AG09319 (cell line): ENCODE measurements around the gene FGD5.

ENCODE experiments used
- DNase-seq: peaks from one replicate; pipeline ENCODE4 v3.0.0-alpha.2; 2010; ENCODE audit warnings: low read depth; ENCODE audit errors: extremely low read depth
- CTCF ChIP-seq: IDR thresholded peaks from 2 replicates; pipeline ENCODE4 v1.5.1; 2011; ENCODE audit warnings: low read depth, mild to moderate bottlenecking, inconsistent platforms, low read length, moderate library complexity

The FGD5 gene

DNA sequence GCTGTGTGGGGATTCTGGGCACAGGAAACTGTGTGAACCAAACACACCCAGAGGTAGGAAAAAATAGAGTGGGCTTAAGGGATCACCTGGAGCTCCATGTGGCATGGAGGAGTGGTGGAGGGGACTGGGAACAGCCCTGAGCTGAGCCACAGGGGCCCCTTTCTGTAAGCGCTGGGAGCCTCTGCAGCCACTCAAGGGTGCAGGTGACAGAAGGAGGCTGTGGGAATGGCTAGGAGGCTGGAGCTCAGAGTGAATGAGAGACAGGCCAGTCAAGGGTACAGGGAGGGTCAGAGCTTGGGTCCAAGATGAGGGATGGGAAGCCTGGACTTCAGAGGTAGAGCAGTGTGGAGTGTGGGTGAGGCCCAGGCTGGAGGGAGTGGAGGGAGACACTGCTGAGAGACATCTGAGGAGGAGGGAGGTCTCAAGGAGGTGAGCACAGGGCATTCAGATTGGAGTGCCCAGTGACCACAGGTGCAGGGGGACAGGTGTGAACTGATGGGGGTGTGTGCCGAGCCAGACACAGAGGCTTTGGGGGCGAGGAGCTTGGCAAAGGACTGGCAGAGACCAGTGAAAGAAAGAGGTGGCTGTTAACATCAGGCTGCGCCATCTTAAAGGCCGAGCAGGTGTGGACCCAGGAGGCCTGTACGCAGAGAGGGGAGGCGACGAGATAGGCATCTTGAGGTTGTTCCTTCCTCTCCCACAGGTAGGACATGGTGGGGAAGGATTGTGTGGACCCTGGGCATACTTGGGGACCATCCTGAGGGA, 56.8 kb downstream of the FGD5 start:
- DNase-seq: no peak
- no peak for TF ChIP-seq CTCF

DNA sequence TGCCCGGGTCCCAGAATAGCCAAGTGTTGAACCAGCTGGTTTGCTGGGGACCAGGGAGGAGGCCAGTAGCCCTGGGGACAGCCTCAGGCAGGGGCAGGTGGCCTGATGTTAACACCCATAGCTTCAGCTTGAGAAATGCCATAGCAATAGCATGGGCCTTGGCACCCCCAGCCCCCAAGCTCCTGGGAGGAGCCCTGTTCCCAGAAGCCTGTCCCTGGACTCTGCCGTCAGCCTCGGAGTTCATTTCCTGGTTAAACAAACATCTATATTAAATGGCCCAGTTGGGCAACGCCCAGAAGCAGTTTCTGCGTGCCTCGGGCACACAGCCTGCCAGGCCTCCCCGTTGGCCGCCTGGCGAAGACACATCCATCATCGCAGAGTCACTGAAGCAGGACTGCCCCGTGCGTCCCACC, 58.2 kb downstream of the FGD5 start:
- TF ChIP-seq CTCF: no peak

GRCh38 chr3:14877469-14877868, 58.7 kb downstream of the FGD5 start:
- no peak for TF ChIP-seq CTCF
- DNase-seq: no peak

More for the DNA sequence above, 58.2 kb downstream of the FGD5 start:
- peak; percentile 12 for DNase-seq

DNA sequence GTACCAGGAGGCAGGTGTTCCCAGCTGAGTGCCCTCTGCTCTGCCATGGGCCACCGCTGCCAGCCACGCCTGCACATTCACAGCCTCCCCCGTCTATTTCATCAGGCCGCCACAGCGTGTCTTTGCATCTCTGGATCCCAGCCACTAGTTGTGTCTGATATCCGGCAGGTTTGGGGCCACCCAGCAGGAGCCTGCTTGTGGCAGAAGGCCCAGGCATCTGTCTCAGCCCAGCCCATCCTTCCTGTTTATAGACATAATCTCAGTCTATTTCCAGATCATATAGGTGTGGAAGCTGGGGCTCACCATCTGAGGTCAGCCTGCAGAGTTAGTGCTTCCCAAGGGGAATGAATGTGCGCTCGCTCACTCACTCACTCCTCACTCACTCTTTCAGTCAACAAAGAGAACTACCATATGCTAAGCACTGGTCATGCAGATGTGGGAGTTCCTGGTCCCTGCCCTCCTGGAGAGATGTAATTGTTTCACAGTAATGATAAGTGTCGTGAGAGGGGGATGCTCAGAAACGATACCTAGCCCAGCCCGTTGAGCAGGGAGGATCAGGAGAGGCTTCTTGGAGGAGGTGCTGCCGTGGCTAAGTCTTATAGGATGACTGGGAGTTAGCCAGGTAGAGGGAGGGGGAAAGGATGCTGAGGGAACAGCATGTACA, 60.6 kb downstream of the FGD5 start:
- TF ChIP-seq CTCF: no peak
- no peak for DNase-seq

- no peak for TF ChIP-seq CTCF
- DNase-seq: no peak
These were observed 61.8 kb downstream of the FGD5 start for GRCh38 chr3:14880447-14881106.

GRCh38 chr3:14883226-14883625, 64.5 kb downstream of the FGD5 start:
- TF ChIP-seq CTCF: no peak
- DNase-seq: no peak

DNA sequence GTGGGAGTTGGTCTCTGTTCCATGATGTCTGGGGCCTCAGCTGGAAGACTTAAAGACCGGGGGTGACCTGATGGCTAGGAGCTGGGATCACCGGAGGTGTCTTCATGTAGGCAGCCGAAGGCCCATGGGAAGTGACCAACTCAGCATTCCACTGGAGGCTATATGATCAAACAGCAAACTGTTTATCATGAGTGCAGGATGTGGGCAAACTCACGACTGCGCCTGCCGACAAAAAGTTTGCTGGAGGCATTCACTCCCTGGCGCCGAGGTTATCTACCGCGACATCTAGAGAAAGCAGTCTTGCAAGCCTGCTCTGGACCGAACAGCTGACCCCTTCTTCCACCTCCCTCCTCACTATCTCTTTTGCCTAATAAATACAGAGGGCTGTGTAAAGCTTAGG, 65.9 kb downstream of the FGD5 start:
- no peak for TF ChIP-seq CTCF
- DNase-seq: no peak
